HepG2 (cell line): Measurements from ENCODE around the gene C7orf57. TPM values are rescaled to one million over a fixed set of nuclear protein-coding genes. Genes with fewer than 3 reads are reported as not detected.

Experiments used
- AHDC1 ChIP-seq: sonication (generic); formaldehyde crosslinking; IDR thresholded peaks from 2 replicates; pipeline ENCODE4 v1.5.1; 2020; ENCODE audit warnings: mild to moderate bottlenecking, missing genetic modification reagents, borderline replicate concordance
- ATF7-NPFF ChIP-seq: sonication (generic); formaldehyde crosslinking; IDR thresholded peaks from 2 replicates; pipeline ENCODE4 v1.8.1; 2023; ENCODE audit warnings: mild to moderate bottlenecking, low read depth, missing genetic modification reagents, moderate library complexity
- BHLHE40 ChIP-seq: IDR thresholded peaks from 2 replicates; pipeline ENCODE4 v1.6.1; 2011; ENCODE audit warnings: low read length, improper control_type of control experiment
- DMAP1 ChIP-seq: IDR thresholded peaks from 2 replicates; pipeline ENCODE4 v1.6.1; 2016
- KDM4B ChIP-seq: sonication (generic); formaldehyde crosslinking; IDR thresholded peaks from 2 replicates; pipeline ENCODE4 v1.4.0; 2020; ENCODE audit warnings: missing genetic modification reagents
- MEIS1 ChIP-seq: sonication (generic); formaldehyde crosslinking; IDR thresholded peaks from 2 replicates; pipeline ENCODE4 v1.9.0; 2021; ENCODE audit warnings: mild to moderate bottlenecking, missing genetic modification reagents, moderate library complexity, borderline replicate concordance
- MZF1 ChIP-seq: sonication (generic); formaldehyde crosslinking; IDR thresholded peaks from 2 replicates; pipeline ENCODE4 v1.8.1; 2023; ENCODE audit warnings: mild to moderate bottlenecking, missing genetic modification reagents, borderline replicate concordance
- NFKB2 ChIP-seq: sonication (generic); formaldehyde crosslinking; IDR thresholded peaks from 2 replicates; pipeline ENCODE4 v1.4.0; 2020; ENCODE audit warnings: missing genetic modification reagents, borderline replicate concordance
- NPAS2 ChIP-seq: sonication (generic); formaldehyde crosslinking; IDR thresholded peaks from 2 replicates; pipeline ENCODE4 v1.8.0; 2022; ENCODE audit warnings: mild to moderate bottlenecking, missing genetic modification reagents, borderline replicate concordance
- PPARG ChIP-seq: conservative IDR thresholded peaks from 2 replicates; pipeline ENCODE4 v1.6.1; 2016; ENCODE audit warnings: missing biosample characterization, missing genetic modification reagents
- SIX4 ChIP-seq: sonication (generic); formaldehyde crosslinking; IDR thresholded peaks from 2 replicates; pipeline ENCODE4 v1.4.0; 2020; ENCODE audit warnings: missing genetic modification reagents
- SMC3 ChIP-seq: IDR thresholded peaks from 2 replicates; pipeline ENCODE4 v1.6.1; 2011; ENCODE audit warnings: low read length, improper control_type of control experiment
- SRSF9 ChIP-seq: fragments of 200-400 bp; formaldehyde crosslinking; IDR thresholded peaks from 2 replicates; pipeline ENCODE4 v1.6.1; 2018; ENCODE audit warnings: borderline replicate concordance, mild to moderate bottlenecking, low read depth, low read length; ENCODE audit not compliant: insufficient read depth, poor library complexity, severe bottlenecking
- TFDP1 ChIP-seq: IDR thresholded peaks from 2 replicates; pipeline ENCODE4 v1.6.1; 2016; ENCODE audit warnings: missing compliant biosample characterization, missing genetic modification reagents, borderline replicate concordance
- ZBTB37 ChIP-seq: sonication (generic); formaldehyde crosslinking; IDR thresholded peaks from 2 replicates; pipeline ENCODE4 v1.4.0; 2020; ENCODE audit warnings: mild to moderate bottlenecking, missing genetic modification reagents
- ZFAT ChIP-seq: sonication (generic); formaldehyde crosslinking; conservative IDR thresholded peaks from 2 replicates; pipeline ENCODE4 v1.8.1; 2023; ENCODE audit warnings: missing genetic modification reagents, inconsistent platforms
- ZFP36L2 ChIP-seq: sonication (generic); formaldehyde crosslinking; IDR thresholded peaks from 2 replicates; pipeline ENCODE4 v1.4.0; 2020; ENCODE audit warnings: missing genetic modification reagents
- ZFYVE20 ChIP-seq: sonication (generic); formaldehyde crosslinking; IDR thresholded peaks from 2 replicates; pipeline ENCODE4 v1.8.0; 2023; ENCODE audit warnings: low read depth, mild to moderate bottlenecking, moderate library complexity, missing genetic modification reagents, borderline replicate concordance
- ZNF121 ChIP-seq: sonication (generic); formaldehyde crosslinking; IDR thresholded peaks from 2 replicates; pipeline ENCODE4 v1.5.0; 2020; ENCODE audit warnings: mild to moderate bottlenecking, missing genetic modification reagents
- ZNF3 ChIP-seq: IDR thresholded peaks from 2 replicates; pipeline ENCODE4 v1.7.0; 2017; ENCODE audit warnings: inconsistent platforms
- ZNF629 ChIP-seq: sonication (generic); formaldehyde crosslinking; conservative IDR thresholded peaks from 2 replicates; pipeline ENCODE4 v1.5.0; 2020; ENCODE audit warnings: missing genetic modification reagents
- ZNF83 ChIP-seq: sonication (generic); formaldehyde crosslinking; IDR thresholded peaks from 2 replicates; pipeline ENCODE4 v1.4.0; 2020; ENCODE audit warnings: missing genetic modification reagents, mild to moderate bottlenecking, borderline replicate concordance
- polyA plus RNA-seq, 8 experiments: library from polyadenylated mRNA; depleted of rRNA in 3 of 8; stranded (reverse) in 7 of 8; unstranded in 1 of 8; fragments of >200 nt; fragmentation: Illumina TruSeq in 4 of 8; extraction: Trizol in 4 of 8; gene quantifications; 2 replicates each; pipeline versions ENCODE4 v1.2.1 to v1.2.3, GENCODE V29; 2011 to 2016; ENCODE audit warnings: low read depth in 4 of 8, missing spikeins in 1 of 8, mixed read lengths in 1 of 8; ENCODE audit not compliant: insufficient read depth in 1 of 8
- total RNA-seq, 5 experiments: library from RNA; depleted of rRNA; stranded (reverse); fragments of >200 nt; fragmentation: Illumina TruSeq; extraction: Trizol; gene quantifications; 2 replicates each; pipeline ENCODE4 v1.2.3, GENCODE V29; 2016; ENCODE audit warnings: low read depth in 1 of 5

The C7orf57 gene
- total and polyA plus RNA-seq, 2 of the 13 experiments (the other 11 are each of a cell fraction or from before 2014, with no cell fraction given), result not detected

GRCh38 chr7:48089046-48090003 is 54.0 kb downstream of the C7orf57 start, which contains the start of gene UPP1 (continued):
- TF ChIP-seq SIX4 (CRISPR knock-in tag) (no peak), NPAS2 (CRISPR knock-in tag) (no peak), ZFP36L2 (CRISPR knock-in tag) (no peak), MZF1 (no peak), ZFAT (CRISPR knock-in tag) (no peak), ATF7-NPFF (CRISPR knock-in tag) (peak; percentile 55), AHDC1 (CRISPR knock-in tag) (no peak; the same call in 1 of the 2 replicates), BHLHE40 (no peak), DMAP1 (CRISPR knock-in tag) (no peak; the same call in 1 of the 2 replicates), ZBTB37 (CRISPR knock-in tag) (no peak), ZNF3 (CRISPR knock-in tag) (no peak), PPARG (CRISPR knock-in tag) (no peak), ZNF629 (no peak), ZNF121 (CRISPR knock-in tag) (no peak), TFDP1 (peak; percentile 13; the same call in 1 of the 2 replicates), KDM4B (no peak), SRSF9 (no peak), ZFYVE20 (CRISPR knock-in tag) (no peak), ZNF83 (CRISPR knock-in tag) (no peak), SMC3 (no peak), NFKB2 (CRISPR knock-in tag) (0 out of 2 replicates have a peak, but pooled peaks have one; percentile 61), MEIS1 (CRISPR knock-in tag) (no peak)
